Neuron (in vitro differentiated cells): Measurements from ENCODE around the gene CDH13.

Source experiments
- H2AFZ ChIP-seq: one replicate; pipeline ENCODE4 v1.6.1; 2013; ENCODE audit warnings: low read depth, mild to moderate bottlenecking, inconsistent platforms, low read length, moderate library complexity
- H3K27me3 ChIP-seq: one replicate; pipeline ENCODE4 v1.6.1; 2013; ENCODE audit warnings: low read length; ENCODE audit not compliant: insufficient read depth
- H3K36me3 ChIP-seq: one replicate; pipeline ENCODE4 v1.6.1; 2013; ENCODE audit warnings: low read length; ENCODE audit not compliant: insufficient read depth
- H3K4me1 ChIP-seq: one replicate; pipeline ENCODE4 v1.6.1; 2013; ENCODE audit warnings: low read length; ENCODE audit not compliant: insufficient read depth
- H3K4me3 ChIP-seq: 2 replicates; pipeline ENCODE4 v1.5.1; 2013; ENCODE audit warnings: mild to moderate bottlenecking, low read length, moderate library complexity
- H3K9me3 ChIP-seq: one replicate; pipeline ENCODE4 v1.6.1; 2013; ENCODE audit warnings: low read length

The CDH13 gene

DNA sequence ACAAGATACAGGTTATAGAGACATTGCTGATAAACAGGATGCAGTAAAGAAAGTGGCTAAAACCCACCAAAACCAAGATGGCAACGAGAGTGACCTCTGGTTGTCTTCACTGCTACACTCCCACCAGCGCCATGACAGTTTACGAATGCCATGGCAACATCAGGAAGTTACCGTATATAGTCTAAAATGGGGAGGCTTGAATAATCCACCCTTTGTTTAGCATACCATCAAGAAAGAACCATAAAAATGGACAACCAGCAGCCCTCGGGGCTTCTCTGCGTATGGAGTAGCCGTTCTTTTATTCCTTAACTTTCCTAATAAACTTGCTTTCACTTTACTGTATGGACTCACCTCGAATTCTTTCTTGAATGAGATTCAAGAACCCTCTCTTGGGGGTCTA lies 21.7 kb upstream of the CDH13 start:
- no peaks in the 10 kb centered on the region for H3K27me3 ChIP-seq
- H3K9me3 ChIP-seq: no peaks in the 10 kb centered on the region
- H3K4me3 ChIP-seq: no peak overlapping the region
- peaks cover 3% of the 10 kb centered on the region for H3K4me1 ChIP-seq
- H2AFZ ChIP-seq: no peak overlapping the region
- H3K36me3 ChIP-seq: no peaks in the 10 kb centered on the region

DNA sequence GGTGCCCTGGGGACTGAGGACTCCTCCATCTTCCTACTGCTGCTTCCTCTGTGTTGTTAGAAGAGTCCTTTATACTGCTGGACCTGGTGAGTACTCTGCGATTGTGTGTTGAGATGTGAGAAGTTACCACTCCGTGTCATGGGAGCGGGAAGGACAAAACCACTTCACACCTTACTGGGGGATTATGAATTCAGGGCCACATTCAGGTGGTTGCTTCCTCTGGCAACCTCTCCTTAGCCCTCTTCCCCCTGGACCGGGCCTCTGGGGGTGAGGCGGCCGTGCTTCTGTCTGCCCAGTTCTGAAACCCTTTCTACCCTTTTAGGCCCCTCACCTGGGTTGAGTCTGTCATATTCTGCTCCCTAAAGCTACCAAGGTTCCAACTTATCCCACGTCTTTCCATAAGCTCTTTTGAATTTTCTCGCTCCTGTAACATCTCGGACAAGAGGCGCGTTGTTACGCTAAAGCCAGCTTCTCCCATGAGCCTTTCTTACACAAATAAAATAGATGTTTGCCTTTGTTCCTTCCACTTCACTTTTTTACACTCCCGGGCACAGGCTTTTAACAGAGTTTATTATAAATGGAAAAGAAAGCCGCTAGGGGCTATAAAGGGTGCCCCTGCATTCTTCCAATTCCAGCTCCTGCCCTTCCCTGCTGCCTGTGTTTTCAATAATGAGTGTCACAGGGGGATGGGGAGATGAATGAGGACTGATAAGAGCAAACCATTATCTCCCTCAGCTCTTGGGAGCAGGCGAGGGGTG lies 20.7 kb upstream of the CDH13 start:
- peaks cover 3% of the 10 kb centered on the region for H3K4me1 ChIP-seq
- H3K27me3 ChIP-seq: no peaks in the 10 kb centered on the region
- no peak overlapping the region for H2AFZ ChIP-seq
- no peaks in the 10 kb centered on the region for H3K9me3 ChIP-seq
- H3K4me3 ChIP-seq: no peak overlapping the region
- no peaks in the 10 kb centered on the region for H3K36me3 ChIP-seq

DNA sequence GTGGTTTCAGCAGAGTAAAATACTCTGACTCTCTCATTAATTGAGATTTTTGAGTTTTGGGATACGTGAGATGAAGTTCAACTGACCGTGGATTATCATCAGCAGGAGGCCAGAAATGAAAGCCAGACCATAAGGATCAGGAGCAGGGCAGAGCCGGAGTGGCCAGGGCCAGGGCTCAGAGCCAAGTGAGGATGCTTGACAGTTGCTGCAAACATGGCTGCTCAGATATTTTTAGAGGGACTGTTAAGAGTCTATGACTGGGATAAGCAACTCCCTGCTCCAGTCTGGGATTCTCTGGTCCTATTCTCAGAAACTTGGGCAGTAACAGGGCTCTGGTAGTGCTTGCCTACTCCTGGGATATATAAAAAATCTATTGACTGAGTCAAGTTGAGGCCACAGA lies 17.6 kb upstream of the CDH13 start:
- H3K4me3 ChIP-seq: no peak overlapping the region
- peaks cover 3% of the 10 kb centered on the region for H3K4me1 ChIP-seq
- no peaks in the 10 kb centered on the region for H3K36me3 ChIP-seq
- H3K27me3 ChIP-seq: no peaks in the 10 kb centered on the region
- H2AFZ ChIP-seq: no peak overlapping the region
- no peaks in the 10 kb centered on the region for H3K9me3 ChIP-seq

DNA sequence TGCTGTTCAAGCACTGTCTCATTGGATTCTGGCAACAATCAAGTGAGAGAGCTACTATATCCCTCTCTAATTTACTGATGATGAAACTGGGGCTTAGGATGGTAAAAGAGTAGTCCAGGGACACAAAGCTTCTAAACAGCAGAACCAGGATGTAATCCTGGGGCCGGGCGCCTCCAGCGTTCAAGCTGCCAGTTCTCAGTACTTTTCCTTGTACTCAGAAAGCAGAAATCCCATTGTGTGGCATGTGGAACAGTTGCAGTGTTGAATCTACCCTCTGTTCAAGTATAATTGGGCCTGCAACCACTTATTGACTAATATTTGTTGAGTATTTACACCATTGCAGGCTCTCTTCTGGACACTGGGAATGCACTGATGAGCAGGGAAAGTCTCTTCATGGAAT lies 14.5 kb upstream of the CDH13 start:
- Histone ChIP-seq H3K4me3 (no peak overlapping the region), H3K27me3 (no peaks in the 10 kb centered on the region), H3K36me3 (no peaks in the 10 kb centered on the region), H3K9me3 (no peaks in the 10 kb centered on the region), H2AFZ (no peak overlapping the region), H3K4me1 (no peaks in the 10 kb centered on the region)

DNA sequence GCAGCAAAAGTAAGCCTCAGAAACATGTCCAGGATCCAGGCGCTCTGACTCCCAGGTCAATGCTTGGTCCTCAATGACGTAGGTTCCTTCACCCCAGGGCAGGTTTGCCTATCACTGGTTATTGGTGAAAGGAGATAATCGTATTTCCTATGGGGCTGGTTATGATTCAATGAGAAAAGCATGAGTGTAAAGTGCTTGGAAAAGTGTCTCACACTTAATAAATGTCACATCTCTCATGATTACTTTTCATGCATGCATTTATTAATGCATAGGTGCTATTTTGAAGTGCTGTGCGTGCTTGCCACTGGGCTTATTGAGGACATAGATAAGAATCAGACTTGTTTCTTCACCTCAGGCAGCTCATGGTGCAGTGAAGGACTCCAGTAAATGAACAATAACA lies 10.4 kb upstream of the CDH13 start:
- no peak overlapping the region for H3K4me3 ChIP-seq
- H3K27me3 ChIP-seq: no peaks in the 10 kb centered on the region
- H3K36me3 ChIP-seq: no peaks in the 10 kb centered on the region
- H3K9me3 ChIP-seq: no peaks in the 10 kb centered on the region
- no peak overlapping the region for H2AFZ ChIP-seq
- H3K4me1 ChIP-seq: no peaks in the 10 kb centered on the region

DNA sequence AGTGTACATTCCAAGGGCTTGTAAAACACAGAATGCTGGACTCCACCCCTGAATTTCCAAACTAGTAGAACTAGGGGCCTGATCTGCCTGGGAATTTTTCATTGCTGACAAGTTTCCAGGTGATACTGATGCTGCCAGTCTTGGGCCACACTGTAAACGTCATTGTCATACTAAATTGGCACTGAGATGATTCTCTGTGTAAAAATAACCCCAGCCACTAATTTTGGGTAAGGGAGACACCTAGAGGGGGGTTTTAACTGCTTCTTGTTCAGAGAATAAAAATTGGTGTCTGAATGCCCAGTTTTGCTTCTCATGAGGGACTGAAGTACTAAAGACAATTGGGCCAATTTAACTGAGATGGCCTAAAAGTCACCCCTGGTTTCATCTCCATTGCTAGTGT lies 5.0 kb upstream of the CDH13 start:
- Histone ChIP-seq H3K4me1 (no peaks in the 10 kb centered on the region), H3K27me3 (peaks cover 25% of the 10 kb centered on the region), H3K36me3 (no peaks in the 10 kb centered on the region), H3K9me3 (no peaks in the 10 kb centered on the region), H2AFZ (no peak overlapping the region), H3K4me3 (no peak overlapping the region)

DNA sequence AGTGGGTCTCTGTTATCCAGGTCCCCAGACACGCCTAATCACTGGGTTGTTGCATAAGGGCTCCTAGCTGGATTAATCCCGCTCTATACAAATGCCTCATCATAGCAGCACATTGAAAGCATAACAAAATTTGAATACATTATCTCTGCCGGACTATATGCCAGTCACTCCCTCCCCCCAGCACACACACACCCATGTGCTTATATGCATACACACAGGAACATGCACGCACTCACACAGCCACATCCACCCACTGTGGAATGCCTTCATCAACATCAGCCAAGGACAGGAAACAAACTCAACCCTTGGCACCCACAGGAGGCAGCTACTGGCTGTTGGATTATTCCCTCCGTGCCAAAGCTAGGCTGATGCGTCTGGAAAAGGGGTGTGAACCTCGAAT lies 3.5 kb upstream of the CDH13 start:
- Histone ChIP-seq H3K9me3 (no peaks in the 10 kb centered on the region), H2AFZ (no peak overlapping the region), H3K4me3 (no peak overlapping the region), H3K36me3 (no peaks in the 10 kb centered on the region), H3K27me3 (peaks cover 40% of the 10 kb centered on the region), H3K4me1 (no peaks in the 10 kb centered on the region)

DNA sequence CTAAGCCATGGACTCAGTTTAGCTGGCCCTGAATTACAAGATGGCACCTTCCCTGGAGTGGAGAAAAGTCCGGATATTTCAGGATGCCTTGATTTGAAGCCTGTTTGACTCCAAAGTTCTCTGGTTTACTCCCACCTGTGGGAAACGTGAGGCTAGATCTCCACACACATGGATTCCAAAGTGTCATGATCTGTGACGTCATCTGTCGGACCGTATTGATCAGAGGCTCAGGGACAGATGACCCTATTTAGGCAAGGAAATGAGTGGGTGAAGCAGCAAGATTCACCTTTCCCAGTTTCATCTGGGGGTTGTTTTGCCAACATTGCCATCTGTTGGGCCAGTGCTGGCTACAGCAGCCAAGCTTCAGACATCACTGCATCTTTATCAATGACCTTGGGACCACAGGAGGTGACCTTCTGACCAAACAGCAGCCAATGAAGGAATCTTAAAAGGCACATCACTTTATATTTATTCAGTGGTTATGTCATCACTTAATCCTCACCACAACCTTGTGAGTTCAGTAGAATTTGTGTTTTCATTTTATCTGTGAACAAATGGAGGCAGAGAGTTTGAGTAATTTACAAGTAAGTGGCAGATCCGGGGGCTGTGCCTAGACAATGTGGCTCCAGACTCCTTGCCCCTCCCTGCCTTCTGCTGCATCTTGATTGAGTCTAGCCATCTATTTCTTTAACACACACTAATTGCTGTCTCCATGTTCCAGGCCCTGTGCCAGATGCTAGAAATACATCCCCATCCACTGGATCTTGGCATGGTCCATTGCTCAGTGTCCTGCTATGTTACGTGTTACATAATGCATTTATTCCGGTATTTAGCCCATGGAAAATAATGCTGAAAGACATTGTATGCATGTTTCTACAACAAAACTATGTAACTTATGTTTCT lies 1.5 kb upstream of the CDH13 start:
- H3K9me3 ChIP-seq: no peaks in the 10 kb centered on the region
- no peak overlapping the region for H3K4me3 ChIP-seq
- no peak overlapping the region for H2AFZ ChIP-seq
- peaks cover 59% of the 10 kb centered on the region for H3K27me3 ChIP-seq
- no peaks in the 10 kb centered on the region for H3K36me3 ChIP-seq
- no peaks in the 10 kb centered on the region for H3K4me1 ChIP-seq

DNA sequence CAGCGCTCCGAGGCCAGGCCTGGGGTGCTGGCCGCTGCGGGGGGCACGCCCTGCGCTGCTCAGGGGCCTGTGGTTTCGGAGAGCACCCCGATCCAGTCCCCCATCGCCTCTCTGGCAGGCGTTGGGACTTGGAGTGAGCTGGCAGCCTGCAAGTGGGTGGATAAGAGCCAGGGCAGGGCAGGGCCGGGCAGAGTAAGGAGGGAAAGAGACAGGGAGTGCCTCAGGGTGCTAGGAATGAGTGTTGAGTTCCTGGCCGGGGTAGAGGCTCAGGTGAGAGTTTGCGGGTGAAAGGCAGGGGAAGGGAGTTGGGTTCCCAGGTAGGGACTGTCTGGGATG lies 1.3 kb downstream of the CDH13 start:
- H3K9me3 ChIP-seq: no peaks in the 10 kb centered on the region
- no peak overlapping the region for H3K4me3 ChIP-seq
- H3K36me3 ChIP-seq: no peaks in the 10 kb centered on the region
- H3K27me3 ChIP-seq: peaks cover 60% of the 10 kb centered on the region
- H2AFZ ChIP-seq: no peak overlapping the region
- H3K4me1 ChIP-seq: no peaks in the 10 kb centered on the region

DNA sequence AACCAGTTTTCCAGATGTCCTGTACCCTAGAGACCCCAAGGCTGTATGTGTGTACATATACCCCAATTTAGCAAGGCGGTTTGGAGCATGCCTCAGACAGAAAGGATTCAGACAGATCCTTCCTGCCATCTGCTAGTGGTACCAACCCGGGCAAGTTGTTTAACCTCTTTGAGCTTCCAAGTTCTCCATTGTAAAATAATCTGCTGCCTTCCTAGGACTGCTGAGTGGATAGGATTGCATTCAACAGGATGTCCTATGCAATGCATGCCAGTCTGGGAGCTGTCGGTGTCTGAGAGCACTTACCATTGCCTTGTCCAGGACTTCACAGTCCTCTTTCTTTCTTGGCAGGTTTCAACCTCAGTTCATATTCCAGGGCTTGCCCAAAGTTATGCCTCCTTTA lies 1.9 kb downstream of the CDH13 start:
- H3K27me3 ChIP-seq: peaks cover 60% of the 10 kb centered on the region
- no peak overlapping the region for H3K4me3 ChIP-seq
- no peaks in the 10 kb centered on the region for H3K4me1 ChIP-seq
- H3K36me3 ChIP-seq: no peaks in the 10 kb centered on the region
- H2AFZ ChIP-seq: no peak overlapping the region
- H3K9me3 ChIP-seq: no peaks in the 10 kb centered on the region

DNA sequence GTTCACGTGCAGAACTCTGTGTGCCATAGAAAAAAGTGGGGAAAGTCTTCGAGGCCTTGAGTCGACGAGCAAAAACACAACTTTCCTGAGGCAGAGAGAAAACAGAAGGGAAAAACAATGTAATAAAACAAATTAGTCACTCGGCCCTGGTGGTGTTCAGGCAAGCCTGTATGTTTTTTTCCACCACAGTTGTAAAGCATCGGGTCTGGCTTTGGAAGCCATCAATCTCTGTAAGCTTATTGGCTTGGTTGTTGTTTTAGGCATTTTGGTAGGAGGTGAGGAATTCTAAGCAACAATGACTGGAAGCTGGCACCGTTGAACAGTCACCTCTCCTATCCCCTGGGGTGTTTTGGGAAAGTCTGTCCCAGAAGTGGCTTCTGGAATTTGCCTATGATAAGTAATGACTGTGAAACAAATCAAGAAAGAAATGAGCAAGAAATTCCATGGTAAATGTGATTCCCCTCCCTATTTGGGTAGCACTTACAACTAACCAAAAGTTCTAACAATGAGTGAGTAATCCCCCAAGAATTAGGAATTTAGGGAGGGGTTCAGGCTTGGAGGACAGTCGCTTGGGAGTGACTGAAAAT lies 2.8 kb downstream of the CDH13 start:
- Histone ChIP-seq H3K27me3 (peaks cover 54% of the 10 kb centered on the region), H3K36me3 (no peaks in the 10 kb centered on the region), H3K9me3 (no peaks in the 10 kb centered on the region), H2AFZ (no peak overlapping the region), H3K4me1 (no peaks in the 10 kb centered on the region), H3K4me3 (no peak overlapping the region)

DNA sequence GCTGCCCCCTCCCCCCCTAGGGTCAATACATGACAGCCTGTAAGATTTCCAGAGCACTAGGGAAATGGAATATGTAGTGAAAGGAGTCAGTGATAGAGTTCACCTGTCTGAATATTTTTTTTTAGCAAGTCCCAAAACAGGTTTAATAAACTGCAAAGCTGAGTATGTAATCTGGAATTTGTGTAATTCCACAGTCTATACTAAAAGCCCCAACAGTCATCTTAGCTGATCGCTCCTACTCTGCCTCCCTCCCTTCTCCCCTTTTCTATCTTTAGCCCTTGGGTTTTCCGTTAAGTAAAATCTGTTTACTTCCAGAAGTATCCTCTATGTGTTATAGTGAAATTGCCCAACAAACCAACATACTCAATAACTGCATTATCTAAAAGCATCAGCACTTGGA lies 3.5 kb downstream of the CDH13 start:
- H3K4me3 ChIP-seq: no peak overlapping the region

DNA sequence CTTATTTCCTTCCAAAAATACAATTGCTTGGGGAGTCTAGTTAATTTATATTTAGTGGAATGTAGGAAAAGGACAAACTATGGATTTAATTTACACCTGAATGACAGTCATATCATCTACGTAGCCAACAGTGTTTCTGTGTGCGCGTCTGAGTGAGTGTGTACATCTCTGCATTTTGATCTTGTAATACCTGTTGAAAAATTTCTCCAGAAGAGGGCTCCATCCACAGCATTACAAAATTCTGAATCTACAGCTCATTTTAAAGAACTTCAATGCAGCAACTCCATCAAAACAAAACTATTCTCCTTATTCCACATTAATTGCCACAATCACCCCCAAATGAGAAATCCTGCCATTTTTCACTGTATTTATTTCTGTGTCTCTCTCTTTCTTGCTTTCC lies 3.9 kb downstream of the CDH13 start:
- H3K4me3 ChIP-seq: no peak overlapping the region
- H3K9me3 ChIP-seq: no peaks in the 10 kb centered on the region
- H3K4me1 ChIP-seq: no peaks in the 10 kb centered on the region
- H2AFZ ChIP-seq: no peak overlapping the region
- no peaks in the 10 kb centered on the region for H3K36me3 ChIP-seq
- peaks cover 46% of the 10 kb centered on the region for H3K27me3 ChIP-seq

More for the DNA sequence above, 3.5 kb downstream of the CDH13 start:
- Histone ChIP-seq H3K36me3 (no peaks in the 10 kb centered on the region), H3K27me3 (peaks cover 48% of the 10 kb centered on the region), H3K9me3 (no peaks in the 10 kb centered on the region), H3K4me1 (no peaks in the 10 kb centered on the region), H2AFZ (no peak overlapping the region)
